Heart right ventricle (tissue), 16 donors: ENCODE results near the gene SPATA2. TPM values are rescaled to one million over a fixed set of nuclear protein-coding genes. Genes with fewer than 3 reads are reported as not detected.
A peak's percentile ranks its signal among the peaks of the same experiment; 100 is the strongest.
"Not testable (repeated sequence)": the region's sequence is repeated elsewhere in the genome, so short reads cannot be mapped to it uniquely, and the experiment has no call there.

ENCODE experiments used
- ATAC-seq, 8 donors: fragments of 200-7000 bp; cut with Tn5 transposase; one replicate each; pipeline ENCODE4 v1.9.1; 2020; ENCODE audit warnings: mild to moderate bottlenecking in 8 of 8, moderate library complexity in 8 of 8, moderate number of reproducible peaks in 1 of 8
- DNase-seq, 2 donors: peaks; one replicate each; pipeline ENCODE4 v3.0.0-alpha.2; 2020
- H3K27ac ChIP-seq, 10 donors: fragments of 200-600 bp; sonication (generic) in 2 of 10; one replicate each; pipeline versions ENCODE4 v1.5.0 to v1.8.0; 2020 to 2022; ENCODE audit warnings: mild to moderate bottlenecking in 3 of 10
- H3K27me3 ChIP-seq, 7 donors: fragments of 200-600 bp; one replicate each; pipeline ENCODE4 v1.8.0; 2021 to 2022; ENCODE audit warnings: mild to moderate bottlenecking in 2 of 7
- H3K36me3 ChIP-seq, 9 donors: fragments of 200-600 bp; sonication (generic) in 1 of 9; one replicate each; pipeline versions ENCODE4 v1.5.0 to v1.8.0; 2020 to 2022; ENCODE audit warnings: mild to moderate bottlenecking in 2 of 9
- H3K4me1 ChIP-seq, 9 donors: fragments of 200-600 bp; sonication (generic) in 1 of 9; one replicate each; pipeline versions ENCODE4 v1.5.0 to v1.8.0; 2020 to 2022; ENCODE audit warnings: mild to moderate bottlenecking in 4 of 9
- H3K4me3 ChIP-seq, 10 donors: fragments of 200-600 bp; sonication (generic) in 2 of 10; one replicate each; pipeline versions ENCODE4 v1.5.0 to v1.8.0; 2020 to 2022; ENCODE audit warnings: mild to moderate bottlenecking in 7 of 10, moderate library complexity in 2 of 10
- H3K9me3 ChIP-seq, 11 donors: fragments of 200-600 bp in 10 of 11; sonication (generic) in 2 of 11; one replicate each; pipeline versions ENCODE4 v1.5.0 to v1.8.0; 2013 to 2022; ENCODE audit warnings: mild to moderate bottlenecking in 2 of 11, control low read depth in 1 of 11, moderate library complexity in 1 of 11
- WGBS, 2 donors: extraction: QIAGEN DNeasy Blood & Tissue Kit; methylation state at CpG; one replicate each; pipeline ENCODE4 v1.1.7; 2013; ENCODE audit warnings: inconsistent platforms in 1 of 2; 5-methylcytosine and 5-hydroxymethylcytosine counted together
- intact Hi-C, 10 donors: fragments of 100-400 bp; cut with DNase I; formaldehyde crosslinking; loops; one replicate each; pipeline versions ENCODE4 v1.11.1 to v1.14.2; 2022
- polyA plus RNA-seq, 2 donors: library from polyadenylated mRNA; stranded (reverse); fragments of 200-250 nt; gene quantifications; one replicate each; pipeline ENCODE4 v1.2.3, GENCODE V29; 2013
- total RNA-seq, 10 donors: library from RNA; stranded (reverse); fragmentation: NEBNext Ultra II Directional in 3 of 10; extraction: Animal tissue kit (Norgen Biotek cat#: 25700) in 3 of 10; gene quantifications; one replicate each; pipeline versions ENCODE4 v1.2.1 to v1.2.4, GENCODE V29; 2021 to 2023
- TF ChIP-seq, protein P1 (sequence below), 9 donors: fragments of 200-600 bp; sonication (generic) in 2 of 9; IDR thresholded peaks; one replicate each; pipeline versions ENCODE4 v1.5.0 to v1.8.0; 2021 to 2022; ENCODE audit warnings: antibody characterized with exemption in 9 of 9, mild to moderate bottlenecking in 5 of 9, moderate library complexity in 1 of 9
- donor health status: Arrhythmogenic right ventricular cardiomyopathy.
- donor health status: ischemic (EF 13 %, LVEDD 7.1; RV severe dilation, severe dysfunction).
- donor health status: healthy with polysubstance abuse.
- donor health status: DM: no; HTN: yes; CAD: no.
- donor health status: DM: no; HTN: no; CAD: no.
- donor health status: ischemic (EF 25% LVEDD 6.9; RV normal size, moderate dysfunction).
- donor health status: ischemic (EF 25% LVEDD 5.7; RV mildly dilated, moderate dysfunction).
- donor health status: healthy.
- donor health status: DM: yes; HTN: yes; CAD: no.
- donor health status: Ischemic cardiomyopathy.
- donor health status: ischemic (EF 35%, LVEDD 5.7; RV mildly dilated, moderate dysfunction).
- donor health status: nonischemic (EF 11% LVEDD 7.7; RV severe dilation, severe dysfunction).
- donor health status: DM: yes; HTN: yes; CAD: no.
- donor health status: PGD.
- donor health status: ischemic (EF 29% LVEDD 5.4; RV normal size, mild dysfunction).
- donor health status: nonischemic (EF 23%, LVEDD 6.1; RV moderate dilation, normal function).

The SPATA2 gene
- total and polyA plus RNA-seq, 12 donors = 4.8 to 11.8 (median 6.6) TPM

DNA sequence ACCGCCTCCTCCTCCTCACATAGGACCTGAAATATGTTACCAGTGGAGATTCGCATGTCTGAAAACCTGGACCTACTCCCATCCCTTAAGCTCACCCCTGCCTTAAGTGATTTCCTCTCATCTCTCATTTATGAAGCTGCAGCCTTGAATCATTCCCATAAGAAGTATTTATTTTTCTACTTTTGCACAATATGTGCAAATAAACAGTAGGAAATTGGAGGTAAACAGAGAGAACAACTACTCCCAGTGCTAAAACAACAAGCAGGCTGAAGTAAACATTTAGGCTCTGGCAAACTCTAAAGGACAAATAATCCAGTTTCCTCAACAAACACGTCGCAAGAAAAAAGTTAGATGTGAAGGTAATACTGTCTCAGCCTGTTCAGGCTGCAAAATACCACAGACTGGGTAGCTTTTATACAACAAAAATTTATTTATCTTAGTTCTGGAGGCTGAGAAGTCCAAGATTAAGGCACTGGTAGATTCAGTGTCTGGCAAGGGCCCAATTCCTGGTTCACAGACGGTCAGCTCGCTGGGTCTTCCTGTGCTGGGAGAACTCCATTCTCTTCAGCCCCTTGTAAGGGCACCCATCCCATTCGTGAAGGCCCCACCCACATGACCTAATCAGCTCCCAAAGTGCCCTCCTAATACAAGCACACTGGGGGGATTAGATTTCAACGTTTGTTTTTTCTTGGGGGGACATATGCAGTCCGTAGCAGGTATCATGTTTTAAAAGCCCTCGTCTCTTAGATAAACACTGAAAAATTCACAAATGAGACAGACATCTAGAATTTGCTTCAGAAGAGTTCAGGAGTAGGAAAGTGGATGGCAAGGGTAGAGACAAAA, 15.6 kb downstream of the SPATA2 start:
- Histone ChIP-seq H3K4me1 (peaks cover 0 to 9% (median 4%) of the 10 kb centered on the region in 9 donors), H3K27me3 (no peaks in the 10 kb centered on the region), H3K4me3 (no peak overlapping the region), H3K27ac (no peak overlapping the region), H3K36me3 (peaks cover 0 to 25% (median 10%) of the 10 kb centered on the region in 9 donors), H3K9me3 (no peaks in the 10 kb centered on the region)
- TF ChIP-seq, protein P1, sequence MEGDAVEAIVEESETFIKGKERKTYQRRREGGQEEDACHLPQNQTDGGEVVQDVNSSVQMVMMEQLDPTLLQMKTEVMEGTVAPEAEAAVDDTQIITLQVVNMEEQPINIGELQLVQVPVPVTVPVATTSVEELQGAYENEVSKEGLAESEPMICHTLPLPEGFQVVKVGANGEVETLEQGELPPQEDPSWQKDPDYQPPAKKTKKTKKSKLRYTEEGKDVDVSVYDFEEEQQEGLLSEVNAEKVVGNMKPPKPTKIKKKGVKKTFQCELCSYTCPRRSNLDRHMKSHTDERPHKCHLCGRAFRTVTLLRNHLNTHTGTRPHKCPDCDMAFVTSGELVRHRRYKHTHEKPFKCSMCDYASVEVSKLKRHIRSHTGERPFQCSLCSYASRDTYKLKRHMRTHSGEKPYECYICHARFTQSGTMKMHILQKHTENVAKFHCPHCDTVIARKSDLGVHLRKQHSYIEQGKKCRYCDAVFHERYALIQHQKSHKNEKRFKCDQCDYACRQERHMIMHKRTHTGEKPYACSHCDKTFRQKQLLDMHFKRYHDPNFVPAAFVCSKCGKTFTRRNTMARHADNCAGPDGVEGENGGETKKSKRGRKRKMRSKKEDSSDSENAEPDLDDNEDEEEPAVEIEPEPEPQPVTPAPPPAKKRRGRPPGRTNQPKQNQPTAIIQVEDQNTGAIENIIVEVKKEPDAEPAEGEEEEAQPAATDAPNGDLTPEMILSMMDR (IDR thresholded peaks at IDR 0.05) = no peak
- intact Hi-C loops = loop anchor here in 1 of 10 donors (10.0 kb wide), 1 partner anchor 285 kb away; no protein-coding TSS in a partner anchor
- DNase-seq (no peak), ATAC-seq (no peak)
- WGBS, 2 donors = 63 to 69% methylated on average over 10 of the region's 10 CpGs

DNA sequence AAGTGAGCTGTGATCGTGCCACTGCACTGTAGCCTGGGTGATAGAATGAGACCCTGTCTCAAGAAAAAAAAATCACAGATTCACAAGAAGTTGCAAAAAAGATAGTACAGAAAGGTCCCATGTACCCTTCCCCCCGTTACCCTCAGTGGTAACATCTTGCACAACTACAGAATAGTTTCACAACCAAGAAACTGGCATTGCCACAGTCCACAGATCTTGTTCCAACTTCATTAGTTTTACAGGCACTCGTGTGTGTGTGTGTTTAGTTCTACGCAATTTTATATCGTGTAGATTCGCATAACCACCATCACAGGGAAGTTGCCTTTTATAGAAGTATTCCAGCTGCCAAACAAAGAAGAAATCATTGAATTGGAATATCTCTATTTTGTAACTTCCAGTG, 19.1 kb downstream of the SPATA2 start:
- TF ChIP-seq, protein P1 (IDR thresholded peaks at IDR 0.05) = no peak
- Histone ChIP-seq H3K27me3 (no peaks in the 10 kb centered on the region), H3K4me3 (no peak overlapping the region), H3K36me3 (no peaks in the 10 kb centered on the region), H3K9me3 (no peaks in the 10 kb centered on the region), H3K27ac (peak overlapping the region in 1 of 10 donors; percentile 15), H3K4me1 (peaks cover 12 to 44% (median 30%) of the 10 kb centered on the region in 9 donors)
- ATAC-seq (no peak), DNase-seq (no peak)
- 83 to 88% methylated on average over 6 of the region's 6 CpGs for WGBS, 2 donors
- intact Hi-C loops = no loop called here

DNA sequence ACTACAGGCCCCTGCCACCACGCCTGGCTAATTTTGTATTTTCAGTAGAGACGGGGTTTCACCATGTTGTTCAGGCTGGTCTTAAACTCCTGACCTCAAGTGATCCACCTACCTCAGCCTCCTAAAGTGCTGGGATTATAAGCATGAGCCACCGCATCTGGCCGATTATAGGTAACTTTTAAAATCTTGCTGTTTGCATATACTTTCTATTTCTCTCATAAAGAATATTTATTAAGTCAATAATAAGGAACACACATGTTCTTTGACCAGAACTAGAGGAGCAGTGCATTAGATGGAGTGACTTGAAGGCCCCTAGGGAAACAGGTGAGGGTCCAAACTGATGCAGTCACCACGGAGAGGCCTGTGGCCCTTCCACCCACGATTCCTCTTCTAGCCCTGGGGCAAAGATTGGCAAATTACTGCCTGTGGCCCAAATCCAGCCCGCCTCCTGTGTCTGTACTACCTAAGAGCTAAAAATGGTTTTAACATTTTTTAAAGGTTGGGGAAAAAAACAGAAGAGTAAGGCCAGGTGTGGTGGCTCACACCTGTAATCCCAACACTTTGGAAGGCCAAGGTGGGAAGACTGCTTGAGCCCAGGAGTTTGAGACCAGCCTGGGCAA, 19.7 kb downstream of the SPATA2 start:
- intact Hi-C loops, H3K4me3 ChIP-seq, DNase-seq, H3K36me3 ChIP-seq, ATAC-seq, H3K27me3 ChIP-seq, H3K9me3 ChIP-seq: not testable (repeated sequence)
- 95 to 96% methylated on average over 7 of the region's 7 CpGs for WGBS, 2 donors
- peaks cover 15 to 50% (median 36%) of the 10 kb centered on the region in 9 donors for H3K4me1 ChIP-seq
- peak overlapping the region in 1 of 10 donors; percentile 4 for H3K27ac ChIP-seq

DNA sequence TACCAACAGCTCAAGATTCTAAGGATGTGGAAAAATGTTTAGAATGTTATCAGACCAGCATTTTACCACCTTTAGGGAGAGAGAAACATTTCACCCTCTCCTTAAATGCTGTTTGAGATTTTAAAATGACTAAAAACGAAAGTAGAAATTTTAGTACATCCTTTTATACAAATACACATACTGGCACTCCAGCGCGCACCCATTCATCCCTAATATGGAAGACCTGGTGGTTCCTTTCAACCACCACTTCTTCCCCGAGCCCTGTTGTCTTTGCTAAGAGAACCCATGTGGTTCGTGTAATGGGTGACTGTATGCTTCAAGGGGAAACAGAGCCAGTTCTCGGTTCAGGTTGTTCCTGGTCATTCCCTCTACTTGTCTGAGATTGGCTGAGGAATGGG, 21.3 kb downstream of the SPATA2 start:
- no peak for DNase-seq
- Histone ChIP-seq H3K9me3 (no peaks in the 10 kb centered on the region), H3K27ac (peak overlapping the region in 2 of 10 donors; percentile 57 to 77), H3K36me3 (peaks cover 0 to 9% (median 0%) of the 10 kb centered on the region in 9 donors), H3K4me1 (peaks cover 17 to 65% (median 42%) of the 10 kb centered on the region in 9 donors), H3K4me3 (peak overlapping the region in 2 of 10 donors; percentile 7 to 31), H3K27me3 (no peaks in the 10 kb centered on the region)
- intact Hi-C loops = no loop called here
- TF ChIP-seq, protein P1 (IDR thresholded peaks at IDR 0.05) = no peak
- whole genome bisulfite sequencing, 2 donors = 80 to 89% methylated on average over 6 of the region's 6 CpGs
- no peak for ATAC-seq
